HG03575 (cell line): ENCODE measurements around the gene CNKSR3.

ENCODE experiments used
- ATAC-seq: cut with Tn5 transposase; IDR thresholded peaks from one replicate; pipeline ENCODE4 v1.9.1; 2021; ENCODE audit not compliant: unreplicated experiment, insufficient number of reproducible peaks, low FRiP score; ENCODE audit errors: extremely low read depth

Gene CNKSR3

GRCh38 chr6:154341871-154342270 lies 168.6 kb downstream of the CNKSR3 start:
- no peak for ATAC-seq

GRCh38 chr6:154341336-154341735 lies 169.1 kb downstream of the CNKSR3 start:
- no peak for ATAC-seq
